Hepatocyte (in vitro differentiated cells): Measurements from ENCODE around the gene RGS13.

Source experiments
- CTCF ChIP-seq: fragments of 200-600 bp; sonication (generic); IDR thresholded peaks from 2 replicates; pipeline ENCODE4 v1.5.1; 2016; ENCODE audit warnings: antibody characterized with exemption, mild to moderate bottlenecking; ENCODE audit not compliant: poor library complexity
- EZH2 ChIP-seq: fragments of 200-600 bp; sonication (generic); IDR thresholded peaks from 2 replicates; pipeline ENCODE4 v1.6.1; 2016; ENCODE audit warnings: antibody characterized with exemption, mild to moderate bottlenecking, borderline replicate concordance
- EZH2phosphoT487 ChIP-seq: fragments of 200-600 bp; sonication (generic); IDR thresholded peaks from one replicate; pipeline ENCODE4 v1.6.1; 2018; ENCODE audit warnings: antibody characterized with exemption, mild to moderate bottlenecking, low read depth, moderate library complexity; ENCODE audit not compliant: unreplicated experiment, severe bottlenecking

DNA sequence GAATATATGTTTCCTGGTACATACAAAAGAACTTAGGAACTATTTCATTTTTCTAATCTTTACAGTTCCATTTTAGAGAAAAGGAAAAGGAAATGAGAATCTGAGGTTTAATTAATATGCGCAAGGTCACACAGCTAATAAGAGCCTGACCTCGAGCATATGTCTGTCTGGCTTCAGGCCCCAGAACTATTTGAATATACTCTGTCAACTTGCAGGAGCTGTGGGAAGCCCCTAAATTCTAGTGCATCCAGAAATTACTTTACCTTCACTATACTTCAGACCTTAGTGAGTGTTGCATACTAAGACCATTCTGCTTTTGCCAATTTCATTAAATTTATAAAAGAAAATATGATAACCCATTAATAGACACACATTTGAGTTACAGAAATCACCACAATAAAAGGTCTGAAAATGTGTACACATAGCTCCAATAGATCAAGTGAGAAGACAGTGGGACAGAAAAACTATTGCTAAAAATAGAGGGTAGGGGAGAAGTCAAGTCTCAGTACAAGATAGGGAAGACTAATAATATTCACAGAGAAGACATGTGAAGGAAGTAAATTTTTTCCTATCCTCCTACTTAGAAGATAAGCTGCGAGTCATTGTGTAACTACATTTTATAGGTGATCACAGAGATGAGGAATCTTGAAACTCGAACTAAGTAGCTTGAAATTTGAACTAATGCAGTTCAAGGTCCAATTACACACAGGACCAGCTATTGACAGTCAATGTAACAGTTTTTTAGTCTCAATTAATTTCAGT, 3.8 kb downstream of the RGS13 start:
- TF ChIP-seq CTCF (no peak), EZH2 (no peak), EZH2phosphoT487 (no peak)
